Neural cell (in vitro differentiated cells): ENCODE results near the gene WTAP.

Source experiments
- EP300 ChIP-seq: fragments of 450-650 bp; conservative IDR thresholded peaks from 2 replicates; pipeline ENCODE4 v1.6.1; 2014; ENCODE audit warnings: antibody characterized with exemption, mild to moderate bottlenecking, moderate library complexity; ENCODE audit not compliant: poor library complexity, severe bottlenecking
- EZH2 ChIP-seq: fragments of 200-600, 300-800 bp; shearing (Covaris generic), sonication (generic); IDR thresholded peaks from 2 replicates; pipeline ENCODE4 v1.6.1; 2014; ENCODE audit warnings: antibody characterized with exemption, low read length, borderline replicate concordance, mild to moderate bottlenecking; ENCODE audit not compliant: insufficient read depth, poor library complexity, severe bottlenecking
- MXI1 ChIP-seq: fragments of 450-650 bp; conservative IDR thresholded peaks from 2 replicates; pipeline ENCODE4 v1.6.1; 2014; ENCODE audit warnings: antibody characterized with exemption, mild to moderate bottlenecking; ENCODE audit not compliant: poor library complexity, severe bottlenecking
- POLR2AphosphoS5 ChIP-seq: IDR thresholded peaks from 2 replicates; pipeline ENCODE4 v1.6.1; 2012
- RAD21 ChIP-seq: fragments of 450-650 bp; conservative IDR thresholded peaks from 2 replicates; pipeline ENCODE4 v1.6.1; 2014; ENCODE audit warnings: antibody characterized with exemption, mild to moderate bottlenecking, moderate library complexity
- SMC3 ChIP-seq: fragments of 450-650 bp; conservative IDR thresholded peaks from 2 replicates; pipeline ENCODE4 v1.6.1; 2014; ENCODE audit warnings: antibody characterized with exemption, mild to moderate bottlenecking, moderate library complexity; ENCODE audit not compliant: poor library complexity
- TAF1 ChIP-seq: IDR thresholded peaks from 2 replicates; pipeline ENCODE4 v1.6.1; 2012; ENCODE audit warnings: low read depth
- TF ChIP-seq, protein P1 (sequence below): fragments of 450-650 bp; IDR thresholded peaks from 2 replicates; pipeline ENCODE4 v1.5.1; 2014; ENCODE audit warnings: antibody characterized with exemption, mild to moderate bottlenecking, moderate library complexity; ENCODE audit not compliant: poor library complexity, severe bottlenecking
- TF ChIP-seq, protein P2 (sequence below): IDR thresholded peaks from 2 replicates; pipeline ENCODE4 v1.6.1; 2012; ENCODE audit warnings: borderline replicate concordance

DNA sequence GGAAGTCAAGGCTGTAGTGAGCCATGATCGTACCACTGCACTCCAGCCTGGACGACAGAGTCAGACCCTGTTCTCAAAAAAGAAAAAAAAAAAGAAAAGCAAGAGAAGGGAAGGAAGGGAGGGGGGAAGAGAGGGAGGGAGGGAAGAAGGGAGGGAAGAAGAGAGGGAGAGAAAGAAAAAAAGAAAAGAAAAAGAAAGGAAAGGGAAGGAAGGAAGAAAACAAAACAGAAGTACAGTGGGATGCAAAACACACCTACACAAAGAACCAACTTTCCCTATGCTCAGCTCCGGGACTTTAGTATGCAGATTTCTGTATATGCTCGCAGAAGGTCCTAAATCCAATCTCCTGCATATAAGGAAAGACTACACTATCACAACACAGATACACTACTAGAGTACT, 2.5 kb upstream of the WTAP start:
- no peak for TF ChIP-seq MXI1
- TF ChIP-seq EP300: no peak
- TF ChIP-seq, protein P1, sequence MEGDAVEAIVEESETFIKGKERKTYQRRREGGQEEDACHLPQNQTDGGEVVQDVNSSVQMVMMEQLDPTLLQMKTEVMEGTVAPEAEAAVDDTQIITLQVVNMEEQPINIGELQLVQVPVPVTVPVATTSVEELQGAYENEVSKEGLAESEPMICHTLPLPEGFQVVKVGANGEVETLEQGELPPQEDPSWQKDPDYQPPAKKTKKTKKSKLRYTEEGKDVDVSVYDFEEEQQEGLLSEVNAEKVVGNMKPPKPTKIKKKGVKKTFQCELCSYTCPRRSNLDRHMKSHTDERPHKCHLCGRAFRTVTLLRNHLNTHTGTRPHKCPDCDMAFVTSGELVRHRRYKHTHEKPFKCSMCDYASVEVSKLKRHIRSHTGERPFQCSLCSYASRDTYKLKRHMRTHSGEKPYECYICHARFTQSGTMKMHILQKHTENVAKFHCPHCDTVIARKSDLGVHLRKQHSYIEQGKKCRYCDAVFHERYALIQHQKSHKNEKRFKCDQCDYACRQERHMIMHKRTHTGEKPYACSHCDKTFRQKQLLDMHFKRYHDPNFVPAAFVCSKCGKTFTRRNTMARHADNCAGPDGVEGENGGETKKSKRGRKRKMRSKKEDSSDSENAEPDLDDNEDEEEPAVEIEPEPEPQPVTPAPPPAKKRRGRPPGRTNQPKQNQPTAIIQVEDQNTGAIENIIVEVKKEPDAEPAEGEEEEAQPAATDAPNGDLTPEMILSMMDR: no peak
- no peak for TF ChIP-seq POLR2AphosphoS5
- no peak for TF ChIP-seq EZH2
- no peak for TF ChIP-seq RAD21
- TF ChIP-seq, protein P2, sequence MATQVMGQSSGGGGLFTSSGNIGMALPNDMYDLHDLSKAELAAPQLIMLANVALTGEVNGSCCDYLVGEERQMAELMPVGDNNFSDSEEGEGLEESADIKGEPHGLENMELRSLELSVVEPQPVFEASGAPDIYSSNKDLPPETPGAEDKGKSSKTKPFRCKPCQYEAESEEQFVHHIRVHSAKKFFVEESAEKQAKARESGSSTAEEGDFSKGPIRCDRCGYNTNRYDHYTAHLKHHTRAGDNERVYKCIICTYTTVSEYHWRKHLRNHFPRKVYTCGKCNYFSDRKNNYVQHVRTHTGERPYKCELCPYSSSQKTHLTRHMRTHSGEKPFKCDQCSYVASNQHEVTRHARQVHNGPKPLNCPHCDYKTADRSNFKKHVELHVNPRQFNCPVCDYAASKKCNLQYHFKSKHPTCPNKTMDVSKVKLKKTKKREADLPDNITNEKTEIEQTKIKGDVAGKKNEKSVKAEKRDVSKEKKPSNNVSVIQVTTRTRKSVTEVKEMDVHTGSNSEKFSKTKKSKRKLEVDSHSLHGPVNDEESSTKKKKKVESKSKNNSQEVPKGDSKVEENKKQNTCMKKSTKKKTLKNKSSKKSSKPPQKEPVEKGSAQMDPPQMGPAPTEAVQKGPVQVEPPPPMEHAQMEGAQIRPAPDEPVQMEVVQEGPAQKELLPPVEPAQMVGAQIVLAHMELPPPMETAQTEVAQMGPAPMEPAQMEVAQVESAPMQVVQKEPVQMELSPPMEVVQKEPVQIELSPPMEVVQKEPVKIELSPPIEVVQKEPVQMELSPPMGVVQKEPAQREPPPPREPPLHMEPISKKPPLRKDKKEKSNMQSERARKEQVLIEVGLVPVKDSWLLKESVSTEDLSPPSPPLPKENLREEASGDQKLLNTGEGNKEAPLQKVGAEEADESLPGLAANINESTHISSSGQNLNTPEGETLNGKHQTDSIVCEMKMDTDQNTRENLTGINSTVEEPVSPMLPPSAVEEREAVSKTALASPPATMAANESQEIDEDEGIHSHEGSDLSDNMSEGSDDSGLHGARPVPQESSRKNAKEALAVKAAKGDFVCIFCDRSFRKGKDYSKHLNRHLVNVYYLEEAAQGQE: no peak
- no peak for TF ChIP-seq SMC3
- no peak for TF ChIP-seq TAF1
